HG02973 (cell line): Measurements from ENCODE around the gene GPR68.

Experiments
- ATAC-seq: cut with Tn5 transposase; IDR thresholded peaks from one replicate; pipeline ENCODE4 v1.9.1; 2021; ENCODE audit warnings: moderate library complexity; ENCODE audit not compliant: unreplicated experiment

The GPR68 gene

GRCh38 chr14:91244501-91244901 lies at the start of gene GPR68:
GPR68 (minus strand) TSS chr14:91244704; CDS start chr14:91235050, 9,654 bp downstream.
- ATAC-seq, result no peak

- ATAC-seq, result no peak
Measured at GRCh38 chr14:91294153-91294552, 49.6 kb upstream of the GPR68 start.

DNA sequence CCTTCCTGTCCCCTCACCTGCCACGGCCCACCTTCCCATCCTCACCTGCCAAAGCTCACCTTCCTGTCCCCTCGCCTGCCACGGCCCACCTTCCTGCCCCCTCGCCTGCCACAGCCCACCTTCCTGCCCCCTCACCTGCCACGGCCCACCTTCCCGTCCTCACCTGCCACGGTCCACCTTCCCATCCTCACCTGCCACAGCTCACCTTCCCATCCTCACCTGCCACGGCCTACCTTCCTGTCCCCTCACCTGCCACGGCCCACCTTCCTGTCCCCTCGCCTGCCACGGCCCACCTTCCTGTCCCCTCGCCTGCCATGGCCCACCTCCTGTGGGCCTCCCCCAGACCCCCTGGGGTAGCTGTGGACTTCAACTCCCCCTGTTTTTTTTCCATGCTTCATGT lies 48.8 kb upstream of the GPR68 start:
- no peak for ATAC-seq

GRCh38 chr14:91292491-91292890 lies 48.0 kb upstream of the GPR68 start:
- ATAC-seq, result no peak

DNA sequence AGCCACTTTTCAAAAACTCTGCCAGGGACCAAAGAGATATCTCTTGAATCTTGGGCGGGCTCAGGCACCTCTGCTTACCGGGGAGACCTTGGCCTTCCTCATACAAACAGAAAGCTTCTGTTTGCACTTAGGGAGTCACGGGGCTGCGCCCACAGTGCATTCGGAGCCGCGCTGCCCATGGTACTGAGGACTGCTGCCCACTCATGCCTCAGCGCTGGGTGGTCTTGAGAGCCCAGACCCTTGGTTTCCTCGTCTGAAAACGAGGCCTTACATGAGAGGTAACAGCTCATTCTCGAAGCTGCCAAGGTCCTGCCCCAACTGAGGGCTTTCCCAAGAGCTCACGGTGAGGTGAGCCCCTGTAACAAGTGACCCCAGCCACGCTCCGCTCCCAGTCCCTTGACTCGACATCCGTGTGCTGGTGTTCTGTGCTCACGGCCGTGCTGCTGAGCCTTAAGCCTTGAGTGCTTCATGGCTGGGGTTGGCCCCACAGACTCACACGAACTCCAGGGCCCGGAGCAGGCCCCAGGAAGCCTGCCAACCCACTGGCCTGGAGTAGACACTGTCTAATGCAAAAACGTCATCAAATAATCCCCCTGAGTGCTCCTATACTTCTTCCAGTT lies 47.4 kb upstream of the GPR68 start:
- no peak for ATAC-seq

- no peak for ATAC-seq
Measured at GRCh38 chr14:91290986-91291385, 46.5 kb upstream of the GPR68 start.

DNA sequence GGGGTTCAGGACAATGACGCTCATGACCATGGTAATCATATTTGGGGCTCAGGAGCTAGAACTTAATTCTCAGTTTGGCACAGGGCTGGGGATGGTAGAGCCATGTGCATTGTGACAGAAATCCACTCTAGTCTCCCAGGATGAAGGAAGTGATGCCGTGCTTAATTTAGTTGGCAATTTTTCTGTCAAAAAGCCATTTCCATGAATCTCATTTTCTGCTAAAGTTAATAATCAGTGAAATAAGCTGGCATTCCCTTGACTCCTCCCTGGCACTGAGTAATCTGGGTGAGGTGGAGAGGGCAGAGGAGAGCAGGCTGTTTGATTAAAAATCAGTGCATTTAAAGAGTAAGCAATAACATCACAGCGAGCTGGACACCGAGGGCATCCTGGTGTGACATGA lies 45.0 kb upstream of the GPR68 start:
- ATAC-seq, result no peak

DNA sequence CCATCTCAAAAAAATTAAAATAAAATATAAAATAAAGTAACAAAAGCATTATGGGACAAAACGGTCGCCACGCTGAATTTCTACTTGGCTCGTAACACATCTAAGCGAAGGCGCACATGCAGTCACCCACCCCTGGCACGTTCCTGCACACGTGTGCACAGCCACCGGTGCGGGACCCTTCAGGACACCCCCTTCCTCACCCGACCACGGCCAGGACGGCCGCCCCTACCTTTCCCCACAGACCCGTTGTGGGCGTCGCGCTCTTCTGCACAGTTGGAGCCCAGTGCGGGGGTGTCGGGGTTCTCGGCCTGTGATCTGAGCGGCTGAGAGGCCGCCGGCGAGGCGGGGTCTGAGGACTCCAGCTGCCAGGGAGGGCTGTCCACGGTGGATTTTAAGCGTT lies 44.4 kb upstream of the GPR68 start:
- ATAC-seq, result no peak

DNA sequence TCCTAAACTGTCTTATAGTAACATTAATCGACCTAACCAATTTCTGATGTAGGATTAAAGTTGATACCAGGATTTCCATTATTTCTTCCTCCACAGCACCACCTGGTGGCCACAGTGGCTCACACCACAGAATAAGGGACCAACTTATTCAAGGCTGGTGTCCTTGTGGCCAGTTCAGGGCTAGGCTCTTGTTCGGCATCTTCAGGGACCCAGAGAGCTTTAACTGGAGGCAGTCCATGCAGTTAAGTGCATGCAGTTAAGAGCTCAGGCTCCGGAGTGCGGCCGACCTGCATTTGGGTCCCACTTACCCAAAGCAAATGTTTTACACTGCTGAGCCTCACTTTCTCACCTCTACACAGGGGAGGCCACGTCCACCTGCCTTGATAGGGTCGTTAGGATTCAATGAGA lies 42.0 kb upstream of the GPR68 start:
- peak; percentile 62 for ATAC-seq

GRCh38 chr14:91284791-91285548 lies 40.5 kb upstream of the GPR68 start:
- no peak for ATAC-seq

DNA sequence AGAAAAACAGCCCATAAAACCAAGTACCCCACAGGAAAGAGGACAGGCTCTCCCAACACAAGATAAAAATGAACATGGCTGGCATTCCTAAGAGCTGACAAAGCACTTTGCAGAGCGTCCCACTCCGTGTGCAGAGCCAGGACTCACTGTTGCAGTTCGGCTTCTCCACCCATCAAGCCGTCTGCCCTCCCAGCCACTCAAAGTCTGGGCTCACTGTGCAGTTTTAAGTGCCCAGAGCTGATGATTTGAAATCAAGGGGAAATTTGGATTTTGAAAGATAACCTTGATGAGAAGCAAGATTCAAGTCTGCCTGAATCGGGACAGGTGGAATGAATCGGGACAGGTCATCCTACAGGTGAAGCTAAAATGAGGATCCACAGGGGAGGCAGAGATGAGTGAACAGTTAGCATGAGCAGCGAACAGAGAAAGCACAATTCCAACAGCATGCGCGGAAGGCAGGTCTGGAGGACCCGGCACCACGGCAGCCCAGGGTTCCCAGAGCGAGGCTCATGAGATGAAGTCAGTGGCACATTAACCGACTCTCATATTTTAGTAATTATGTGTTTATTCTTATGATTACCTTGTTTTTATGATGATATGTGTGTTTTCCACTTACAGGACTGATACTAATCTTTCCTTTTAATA lies 39.8 kb upstream of the GPR68 start:
- no peak for ATAC-seq

- no peak for ATAC-seq
Measured at GRCh38 chr14:91283666-91284065, 39.2 kb upstream of the GPR68 start.

GRCh38 chr14:91282954-91283645 lies 38.6 kb upstream of the GPR68 start:
- ATAC-seq, result no peak

DNA sequence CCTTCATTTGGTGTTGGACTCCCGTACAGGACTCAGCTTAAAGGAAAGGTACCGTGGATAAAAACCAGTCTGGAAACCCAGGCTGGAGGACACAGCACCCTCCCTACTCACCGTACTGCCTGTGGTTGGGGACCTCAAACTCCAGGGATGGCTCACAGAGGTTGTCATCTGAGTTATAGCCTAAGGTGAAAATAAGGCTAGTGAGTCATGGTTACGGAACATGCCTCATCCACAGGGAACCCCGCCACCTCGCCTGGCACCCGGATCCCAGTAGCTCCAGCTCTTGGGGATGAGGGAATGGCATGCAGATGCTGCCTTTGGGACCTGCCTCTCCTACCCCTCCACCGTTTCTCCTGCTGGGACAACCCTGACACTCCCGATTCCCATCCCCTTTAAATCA lies 36.8 kb upstream of the GPR68 start:
- no peak for ATAC-seq

GRCh38 chr14:91280129-91280528 lies 35.6 kb upstream of the GPR68 start:
- ATAC-seq, result no peak

DNA sequence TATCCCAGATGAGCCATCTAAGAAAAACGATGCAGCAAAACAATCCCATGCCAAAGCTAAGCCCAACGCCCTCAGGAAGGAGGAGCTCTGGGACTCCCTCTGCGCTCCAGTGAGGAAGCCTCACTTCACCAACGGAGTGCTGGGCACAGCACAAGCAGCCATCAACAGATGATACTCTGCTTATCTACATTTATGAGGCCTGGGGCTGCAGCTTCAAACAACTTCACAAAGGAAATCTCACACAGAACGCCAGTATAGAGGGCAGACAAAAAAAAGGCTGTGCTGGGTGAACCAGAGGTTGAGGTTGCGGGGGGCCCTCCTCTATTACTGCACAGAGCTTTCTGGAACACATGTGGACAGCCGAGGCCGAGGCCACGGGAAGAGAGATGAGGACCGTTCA lies 34.9 kb upstream of the GPR68 start:
- no peak for ATAC-seq

DNA sequence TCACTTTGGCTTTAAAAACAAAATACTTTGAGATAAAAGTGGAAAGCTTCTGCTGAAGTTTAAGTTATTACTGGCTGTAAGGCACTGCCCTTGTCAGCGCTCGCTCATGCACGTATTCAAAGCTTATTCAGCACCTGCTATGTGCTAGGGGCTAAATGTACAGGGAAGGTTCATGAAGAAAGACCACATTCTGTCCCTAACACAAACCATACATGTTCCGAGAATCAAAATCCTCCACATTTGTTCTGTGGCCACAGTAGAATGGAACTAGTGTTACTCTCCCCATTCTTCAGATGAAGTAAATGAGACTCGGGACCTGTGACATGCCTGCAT lies 33.8 kb upstream of the GPR68 start:
- no peak for ATAC-seq

GRCh38 chr14:91277546-91278382 lies 33.3 kb upstream of the GPR68 start:
- no peak for ATAC-seq

DNA sequence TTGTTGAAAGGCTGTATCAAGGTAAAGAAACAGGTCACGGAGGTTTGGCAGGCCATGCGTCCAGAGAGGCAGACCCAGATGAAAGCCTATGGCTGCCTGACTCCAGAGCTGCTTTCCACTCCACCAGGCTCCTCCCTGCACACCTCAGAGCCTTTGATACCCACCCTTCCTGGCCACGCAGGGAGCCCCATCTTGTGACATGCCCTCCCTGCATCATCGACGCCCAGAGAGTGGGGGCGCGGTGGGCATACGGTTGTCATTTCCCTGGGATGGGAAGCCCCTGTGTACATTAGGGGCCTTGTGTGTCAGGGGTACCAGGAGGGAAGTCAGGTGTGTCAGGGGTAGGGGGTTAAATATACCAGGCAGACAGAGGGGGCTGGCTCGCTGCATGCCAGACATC lies 30.3 kb upstream of the GPR68 start:
- no peak for ATAC-seq

DNA sequence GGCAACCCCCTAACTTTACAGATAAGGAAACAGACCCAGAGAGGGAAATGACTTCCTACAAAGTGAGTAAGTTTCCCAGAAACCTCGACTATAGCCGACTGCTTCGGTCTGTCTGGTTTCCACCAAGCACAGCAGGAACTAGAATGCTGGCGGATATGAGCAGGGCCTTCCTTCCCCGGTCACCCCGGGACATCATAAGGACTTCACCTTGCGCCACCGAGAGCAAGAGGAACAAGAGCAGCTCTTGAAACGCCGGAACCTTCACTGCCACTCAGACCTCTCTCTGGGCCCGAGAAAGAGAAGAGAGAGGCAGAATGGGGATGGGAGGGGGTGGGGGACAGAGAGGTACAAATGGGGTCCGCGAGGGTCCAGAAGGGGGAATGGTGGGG lies 29.4 kb upstream of the GPR68 start:
- ATAC-seq, result no peak
